NB4 (cell line): ENCODE measurements around the gene PEMT.

ENCODE experiments used
- MYC ChIP-seq: IDR thresholded peaks from 2 replicates; pipeline ENCODE4 v1.6.1; 2011; ENCODE audit warnings: low read depth, low read length
- POLR2A ChIP-seq: IDR thresholded peaks from 2 replicates; pipeline ENCODE4 v1.6.1; 2011; ENCODE audit warnings: mild to moderate bottlenecking; ENCODE audit not compliant: insufficient read length; ENCODE audit errors: extremely low read depth
- TF ChIP-seq, protein P1 (sequence below): IDR thresholded peaks from 2 replicates; pipeline ENCODE4 v1.6.1; 2011; ENCODE audit warnings: low read depth, low read length
- TF ChIP-seq, protein P2 (sequence below): IDR thresholded peaks from one replicate; pipeline ENCODE4 v1.5.1; 2012; ENCODE audit warnings: low read depth, low read length

- TF ChIP-seq, protein P1, sequence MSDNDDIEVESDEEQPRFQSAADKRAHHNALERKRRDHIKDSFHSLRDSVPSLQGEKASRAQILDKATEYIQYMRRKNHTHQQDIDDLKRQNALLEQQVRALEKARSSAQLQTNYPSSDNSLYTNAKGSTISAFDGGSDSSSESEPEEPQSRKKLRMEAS, result no peak
- TF ChIP-seq, protein P2, sequence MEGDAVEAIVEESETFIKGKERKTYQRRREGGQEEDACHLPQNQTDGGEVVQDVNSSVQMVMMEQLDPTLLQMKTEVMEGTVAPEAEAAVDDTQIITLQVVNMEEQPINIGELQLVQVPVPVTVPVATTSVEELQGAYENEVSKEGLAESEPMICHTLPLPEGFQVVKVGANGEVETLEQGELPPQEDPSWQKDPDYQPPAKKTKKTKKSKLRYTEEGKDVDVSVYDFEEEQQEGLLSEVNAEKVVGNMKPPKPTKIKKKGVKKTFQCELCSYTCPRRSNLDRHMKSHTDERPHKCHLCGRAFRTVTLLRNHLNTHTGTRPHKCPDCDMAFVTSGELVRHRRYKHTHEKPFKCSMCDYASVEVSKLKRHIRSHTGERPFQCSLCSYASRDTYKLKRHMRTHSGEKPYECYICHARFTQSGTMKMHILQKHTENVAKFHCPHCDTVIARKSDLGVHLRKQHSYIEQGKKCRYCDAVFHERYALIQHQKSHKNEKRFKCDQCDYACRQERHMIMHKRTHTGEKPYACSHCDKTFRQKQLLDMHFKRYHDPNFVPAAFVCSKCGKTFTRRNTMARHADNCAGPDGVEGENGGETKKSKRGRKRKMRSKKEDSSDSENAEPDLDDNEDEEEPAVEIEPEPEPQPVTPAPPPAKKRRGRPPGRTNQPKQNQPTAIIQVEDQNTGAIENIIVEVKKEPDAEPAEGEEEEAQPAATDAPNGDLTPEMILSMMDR, result no peak
- TF ChIP-seq POLR2A (no peak), MYC (no peak)
These were observed 84.5 kb downstream of the PEMT start for GRCh38 chr17:17506893-17507464.
